ENCODE measurements around the gene PDIK1L.

GRCh38 chr1:26125946-26126320 is 14.3 kb downstream of the PDIK1L start:
- TF ChIP-seq CTCF (IDR thresholded peaks at IDR 0.05; ENCODE audit: insufficient read depth, low read length): no peak
- TF ChIP-seq GABPA (IDR thresholded peaks at IDR 0.05; ENCODE audit: low read depth): no peak
- TF ChIP-seq POLR2AphosphoS5 (IDR thresholded peaks at IDR 0.05; ENCODE audit: low read depth): no peak
- TF ChIP-seq SPI1 (IDR thresholded peaks at IDR 0.05; ENCODE audit: borderline replicate concordance, low read depth): no peak
